PC-3 (cell line): ENCODE data around the gene TMF1.

Experiments
- EZH2phosphoT487 ChIP-seq: fragments of 300-600 bp; sonication (generic); IDR thresholded peaks from 2 replicates; pipeline ENCODE4 v1.6.1; 2018; ENCODE audit warnings: mild to moderate bottlenecking, antibody characterized with exemption, low read length, borderline replicate concordance
- TF ChIP-seq, protein P1 (sequence below): fragments of 300-600 bp; sonication (generic); conservative IDR thresholded peaks from 2 replicates; pipeline ENCODE4 v1.5.1; 2017; ENCODE audit warnings: antibody characterized with exemption, low read depth, mild to moderate bottlenecking, low read length

DNA sequence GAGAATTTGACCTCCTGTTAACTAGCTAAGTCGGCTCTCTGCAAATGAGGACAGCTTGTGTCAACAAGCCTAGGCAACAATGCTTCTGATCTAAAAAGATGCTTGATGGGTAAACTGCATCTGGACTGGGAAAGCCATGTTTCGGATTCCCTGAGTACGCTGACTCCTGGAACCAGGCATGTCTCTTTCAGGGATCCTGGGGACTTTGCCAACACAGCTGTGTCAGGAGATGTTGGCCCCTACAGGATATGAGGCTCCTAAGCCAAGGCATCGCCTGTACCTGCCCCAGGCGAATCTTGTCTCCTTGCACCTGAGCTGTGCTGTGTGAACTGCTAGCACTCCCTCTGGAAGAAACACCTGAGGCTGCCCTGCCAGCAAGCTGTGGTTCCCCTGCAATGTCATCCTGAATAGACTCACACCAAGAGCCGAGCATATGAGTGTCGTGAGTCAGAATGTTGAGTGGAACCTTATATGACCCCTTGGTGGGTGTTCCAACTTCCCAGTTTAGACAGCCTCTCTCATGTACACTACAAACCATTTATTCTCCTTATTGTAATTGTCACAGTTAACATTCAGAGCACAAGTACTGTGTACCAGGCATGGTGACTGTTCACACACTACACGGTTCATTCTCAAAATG lies 55.7 kb downstream of the TMF1 start:
- TF ChIP-seq, protein P1, sequence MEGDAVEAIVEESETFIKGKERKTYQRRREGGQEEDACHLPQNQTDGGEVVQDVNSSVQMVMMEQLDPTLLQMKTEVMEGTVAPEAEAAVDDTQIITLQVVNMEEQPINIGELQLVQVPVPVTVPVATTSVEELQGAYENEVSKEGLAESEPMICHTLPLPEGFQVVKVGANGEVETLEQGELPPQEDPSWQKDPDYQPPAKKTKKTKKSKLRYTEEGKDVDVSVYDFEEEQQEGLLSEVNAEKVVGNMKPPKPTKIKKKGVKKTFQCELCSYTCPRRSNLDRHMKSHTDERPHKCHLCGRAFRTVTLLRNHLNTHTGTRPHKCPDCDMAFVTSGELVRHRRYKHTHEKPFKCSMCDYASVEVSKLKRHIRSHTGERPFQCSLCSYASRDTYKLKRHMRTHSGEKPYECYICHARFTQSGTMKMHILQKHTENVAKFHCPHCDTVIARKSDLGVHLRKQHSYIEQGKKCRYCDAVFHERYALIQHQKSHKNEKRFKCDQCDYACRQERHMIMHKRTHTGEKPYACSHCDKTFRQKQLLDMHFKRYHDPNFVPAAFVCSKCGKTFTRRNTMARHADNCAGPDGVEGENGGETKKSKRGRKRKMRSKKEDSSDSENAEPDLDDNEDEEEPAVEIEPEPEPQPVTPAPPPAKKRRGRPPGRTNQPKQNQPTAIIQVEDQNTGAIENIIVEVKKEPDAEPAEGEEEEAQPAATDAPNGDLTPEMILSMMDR: no peak
- no peak for TF ChIP-seq EZH2phosphoT487
